Adrenal gland (tissue), 12 donors: Measurements from ENCODE around the gene EML2. TPM values are rescaled to one million over a fixed set of nuclear protein-coding genes. Genes with fewer than 3 reads are reported as not detected.

ENCODE experiments used
- DNase-seq, 7 donors: peaks; one replicate each; pipeline ENCODE4 v3.0.0-alpha.2; 2019 to 2020
- H3K27ac ChIP-seq, 5 donors: fragments of 200-600 bp; sonication (generic) in 4 of 5; 1 replicate in 3 of 5; 2 replicates in 2 of 5; pipeline versions ENCODE4 v1.5.1 to v1.8.0; 2016 to 2020; ENCODE audit warnings: mild to moderate bottlenecking in 1 of 5
- H3K27me3 ChIP-seq: fragments of 200-600 bp; 2 replicates; pipeline ENCODE4 v1.8.0; 2021
- H3K36me3 ChIP-seq, 2 donors: fragments of 200-600 bp; replicated peaks in 1 of 2; 1 replicate in 1 of 2; 2 replicates in 1 of 2; pipeline versions ENCODE4 v1.5.1 to v1.8.0; 2018 to 2022
- H3K4me1 ChIP-seq, 2 donors: fragments of 200-600 bp; replicated peaks in 1 of 2; 1 replicate in 1 of 2; 2 replicates in 1 of 2; pipeline versions ENCODE4 v1.5.1 to v1.8.0; 2018 to 2021
- H3K4me3 ChIP-seq, 4 donors: fragments of 200-600 bp; sonication (generic) in 3 of 4; one replicate each; pipeline ENCODE4 v1.5.1; 2016 to 2018
- H3K9me3 ChIP-seq, 3 donors: fragments of 200-600 bp; sonication (generic) in 1 of 3; replicated peaks in 1 of 3; 1 replicate in 2 of 3; 2 replicates in 1 of 3; pipeline versions ENCODE4 v1.5.1 to v1.8.0; 2016 to 2021
- CTCF ChIP-seq, 6 experiments: fragments of 450-650 bp in 4 of 6; fragments of 200-600 bp in 2 of 6; sonication (generic) in 1 of 6; IDR thresholded peaks; 1 replicate in 5 of 6; 2 replicates in 1 of 6; pipeline versions ENCODE4 v1.5.1 to v1.8.0; 2016 to 2021; ENCODE audit warnings: antibody characterized with exemption in 6 of 6, mild to moderate bottlenecking in 2 of 6, moderate library complexity in 1 of 6
- POLR2A ChIP-seq, 2 donors: fragments of 450-650 bp; IDR thresholded peaks; one replicate each; pipeline ENCODE4 v1.6.1; 2017; ENCODE audit warnings: antibody characterized with exemption in 2 of 2, mild to moderate bottlenecking in 2 of 2, moderate library complexity in 1 of 2
- WGBS, 4 donors: extraction: QIAGEN DNeasy Blood & Tissue Kit in 2 of 4; methylation state at CpG; one replicate each; pipeline versions ENCODE4 v1.1.5 to v1.1.7; 2013 to 2017; 5-methylcytosine and 5-hydroxymethylcytosine counted together
- intact Hi-C, 2 donors: fragments of 100-400 bp; cut with DNase I; formaldehyde crosslinking; loops; one replicate each; pipeline versions ENCODE4 v1.14.1 to v1.15.0; 2022 to 2023
- polyA plus RNA-seq, 3 donors: library from polyadenylated mRNA; stranded (reverse); fragments of 200-250 nt in 2 of 3; fragments of 350-450 nt in 1 of 3; fragmentation: Illumina TruSeq in 1 of 3; extraction: RNeasy Lipid Tissue Mini Kit (QIAGEN cat#74804) in 1 of 3; gene quantifications; one replicate each; pipeline ENCODE4 v1.2.3, GENCODE V29; 2013 to 2014
- total RNA-seq, 9 donors: library from RNA; depleted of rRNA in 4 of 9; stranded (reverse); fragments of >200 nt in 4 of 9; fragments of 120-200 nt in 1 of 9; fragmentation: NEBNext Ultra II Directional in 1 of 9; extraction: Animal tissue kit (Norgen Biotek cat#: 25700) in 1 of 9; gene quantifications; one replicate each; pipeline versions ENCODE4 v1.1.0 to v1.2.4, GENCODE V29; 2013 to 2023
- donor health status: healthy with polysubstance abuse.
- donor health status: Bipolar disorder and iron deficiency.
- donor health status: DM: yes; HTN: yes; CAD: no.
- donor health status: DM: no; HTN: no; CAD: no.
- donor health status: DM: no; HTN: no; CAD: no.
- donor health status: DM: yes; HTN: yes; CAD: no.

EML2 gene
- total and polyA plus RNA-seq, 12 donors, result 20.7 to 139 (median 83.9) TPM

GRCh38 chr19:45613926-45614725 lies 25.1 kb downstream of the EML2 start:
- DNase-seq, result peak in 5 of 7 donors; percentile 51 to 65 (median 58)
- peaks cover 0 to 66% of the 10 kb centered on the region in 2 donors for H3K36me3 ChIP-seq
- H3K4me1 ChIP-seq, result peaks cover 0 to 9% of the 10 kb centered on the region in 2 donors
- H3K9me3 ChIP-seq, result no peaks in the 10 kb centered on the region
- TF ChIP-seq POLR2A (IDR thresholded peaks at IDR 0.05) (no peak), CTCF (IDR thresholded peaks at IDR 0.05) (no peak)
- WGBS, 4 donors, result 43 to 69% (median 53%) methylated on average over 7 to 10 of the region's 10 CpGs
- H3K27me3 ChIP-seq, result no peaks in the 10 kb centered on the region
- H3K27ac ChIP-seq, result peak overlapping the region in 3 of 5 donors; percentile 60 to 79 (median 72)
- no peak overlapping the region for H3K4me3 ChIP-seq
- intact Hi-C loops, result no loop called here

GRCh38 chr19:45608948-45609347 lies 30.2 kb downstream of the EML2 start:
- peaks cover 0 to 44% of the 10 kb centered on the region in 2 donors for H3K36me3 ChIP-seq

GRCh38 chr19:45607071-45608029 lies 31.8 kb downstream of the EML2 start:
- Histone ChIP-seq H3K27ac (peak overlapping the region in 2 of 5 donors; percentile 24 to 72), H3K4me3 (peak overlapping the region in 1 of 4 donors; percentile 49), H3K36me3 (peaks cover 0 to 28% of the 10 kb centered on the region in 2 donors), H3K9me3 (no peaks in the 10 kb centered on the region), H3K4me1 (peaks cover 3 to 5% of the 10 kb centered on the region in 2 donors), H3K27me3 (no peaks in the 10 kb centered on the region)
- peak; percentile 82 to 92 (median 85) for DNase-seq
- 12 to 13% (median 13%) methylated on average over 22 to 28 of the region's 28 CpGs for WGBS, 4 donors
- TF ChIP-seq CTCF (IDR thresholded peaks at IDR 0.05) (peak; percentile 88 to 95 (median 93)), POLR2A (IDR thresholded peaks at IDR 0.05) (no peak)
- intact Hi-C loops, result loop anchor here in 1 of 2 donors (2.0 kb wide), 1 partner anchor 35 kb away; no protein-coding TSS in a partner anchor

More at GRCh38 chr19:45608948-45609347, 30.2 kb downstream of the EML2 start:
- Histone ChIP-seq H3K27me3 (no peaks in the 10 kb centered on the region), H3K4me1 (peaks cover 3 to 5% of the 10 kb centered on the region in 2 donors), H3K27ac (no peak overlapping the region), H3K9me3 (no peaks in the 10 kb centered on the region), H3K4me3 (no peak overlapping the region)
- no peak for DNase-seq
- intact Hi-C loops, result no loop called here
- TF ChIP-seq POLR2A (IDR thresholded peaks at IDR 0.05) (no peak), CTCF (IDR thresholded peaks at IDR 0.05) (no peak)
- WGBS, 4 donors, result 92 to 97% (median 94%) methylated on average over 6 of the region's 6 CpGs
